Endometrium (tissue), 2 donors: Measurements from ENCODE around the gene ATP10D.
"Not testable (repeated sequence)": the region's sequence is repeated elsewhere in the genome, so short reads cannot be mapped to it uniquely, and the experiment has no call there.

Source experiments
- FAIRE-seq: peaks from 2 replicates; lab custom pipeline; 2012; peaks lifted over from hg19 to GRCh38; lab: Jason Lieb, UNC
- donor health status: control.
- donor health status: control.

Gene ATP10D

DNA sequence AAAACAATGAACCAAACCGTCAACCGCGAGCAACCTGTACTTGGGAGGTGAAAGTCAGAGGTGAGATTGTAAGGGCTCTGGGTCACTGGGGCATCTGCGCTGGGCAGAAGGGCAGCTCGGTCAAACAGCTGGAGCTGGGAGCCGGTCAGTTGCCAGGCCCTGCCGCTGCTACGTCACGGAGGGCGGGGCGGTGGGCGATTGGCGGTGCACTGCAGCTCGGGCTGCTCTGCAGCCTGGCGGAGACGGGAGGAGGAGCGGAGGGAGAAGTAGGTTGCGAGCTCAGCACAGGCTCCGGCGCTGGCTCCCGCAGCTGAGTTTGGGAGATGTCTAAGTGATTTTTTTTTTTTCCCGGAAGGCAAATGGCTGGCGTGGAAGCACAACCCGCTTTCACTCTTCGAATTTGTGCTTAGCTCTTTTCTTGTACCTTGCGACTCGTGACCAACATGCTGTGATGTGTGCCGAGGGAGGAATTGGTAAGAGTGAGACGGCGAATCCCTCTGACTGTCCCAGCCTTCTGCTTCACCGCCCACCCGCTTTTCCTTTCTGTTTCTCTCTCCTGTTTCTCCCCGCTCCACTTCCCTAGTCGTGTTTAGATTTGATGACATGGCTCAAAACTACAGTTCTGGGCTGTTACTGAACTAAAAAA, at the start of gene ATP10D:
ATP10D (plus strand) TSS at position 229 of the 646 bp plus-strand sequence. CDS start 27,266 bp downstream, outside the sequence.
- peak; percentile 80 for FAIRE-seq

DNA sequence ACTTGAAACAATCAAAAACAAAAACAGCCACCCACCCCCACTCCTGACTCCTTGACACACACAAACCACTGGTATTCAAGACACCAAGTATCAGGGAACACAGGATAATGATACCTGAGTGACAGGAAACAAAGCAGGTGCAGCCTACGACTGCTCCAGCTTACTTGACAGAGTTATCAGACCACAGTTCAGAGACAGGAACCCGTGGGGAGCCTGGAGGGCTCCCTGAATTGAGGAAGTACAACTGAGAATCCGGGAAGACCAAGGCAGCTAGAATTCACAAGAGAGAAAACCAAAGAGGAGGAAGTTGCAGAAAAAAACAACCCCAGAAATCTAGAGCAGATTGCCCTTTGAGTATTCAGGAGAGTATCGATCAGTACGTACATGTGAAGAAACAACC, 42.1 kb upstream of the ATP10D start:
- FAIRE-seq = no peak

DNA sequence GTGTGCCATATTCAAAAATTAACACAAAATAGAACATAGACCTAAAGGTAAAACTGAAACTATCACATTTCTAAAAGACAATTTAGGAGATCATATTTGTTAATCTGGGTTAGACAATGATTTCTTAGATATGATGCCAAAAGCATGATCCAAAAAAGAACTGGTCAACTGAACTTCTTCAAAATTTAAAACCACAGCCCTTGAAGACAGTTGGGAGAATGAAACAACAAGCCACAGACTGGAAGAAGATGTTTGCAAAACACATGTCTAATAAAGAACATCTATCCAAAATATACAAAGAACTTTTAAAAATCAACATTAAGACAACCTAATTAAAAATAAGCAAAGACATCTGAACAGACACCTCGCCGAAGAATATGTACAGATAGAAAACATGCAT, 41.0 kb upstream of the ATP10D start:
- FAIRE-seq = no peak

DNA sequence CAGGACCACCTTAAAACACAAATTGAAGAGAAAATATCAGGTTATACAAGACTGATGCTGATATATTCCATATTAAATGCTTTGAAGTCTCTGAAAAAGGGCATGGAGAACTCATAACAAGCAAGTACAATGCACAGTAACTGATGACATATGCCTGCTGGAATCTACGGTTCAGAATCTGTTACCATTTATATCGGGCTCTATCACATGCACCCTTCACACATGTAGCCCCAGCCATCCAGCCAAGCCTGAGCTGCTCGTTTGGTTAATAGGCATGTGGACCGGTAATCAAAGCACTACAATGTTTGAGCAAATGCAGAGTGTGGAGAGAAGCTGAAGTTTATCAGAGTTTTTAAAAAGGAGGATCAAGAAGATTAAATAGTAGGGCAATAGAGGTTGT, 33.4 kb upstream of the ATP10D start:
- no peak for FAIRE-seq

DNA sequence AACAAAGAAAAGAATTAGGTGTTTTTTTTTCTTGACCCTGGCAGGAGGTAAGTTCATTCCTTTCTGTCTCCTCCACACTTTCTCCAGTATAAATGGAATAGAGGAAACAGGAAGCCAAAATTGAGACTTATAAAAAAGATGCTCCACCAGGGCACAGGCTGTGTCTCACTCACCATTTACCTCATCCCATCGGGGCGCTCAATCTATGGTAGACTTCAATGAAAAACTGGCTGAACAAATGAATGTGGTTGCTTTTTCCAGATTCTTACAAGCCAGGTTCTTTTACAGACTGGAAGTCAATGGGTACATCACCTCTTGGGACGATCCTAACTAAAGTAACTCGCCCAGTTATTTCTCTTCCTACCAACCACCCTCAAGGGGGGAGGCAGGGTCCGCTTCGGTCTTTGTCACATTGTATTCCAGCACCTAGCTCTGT, 22.3 kb upstream of the ATP10D start:
- no peak for FAIRE-seq

- FAIRE-seq = peak; percentile 85
These were observed 21.7 kb upstream of the ATP10D start, which contains the start of gene COMMD8 for GRCh38 chr4:47463235-47463956. Gene COMMD8 (minus strand): TSS chr4:47463702. CDS start chr4:47463651, 51 bp downstream.

GRCh38 chr4:47465004-47465403, 20.1 kb upstream of the ATP10D start:
- no peak for FAIRE-seq

DNA sequence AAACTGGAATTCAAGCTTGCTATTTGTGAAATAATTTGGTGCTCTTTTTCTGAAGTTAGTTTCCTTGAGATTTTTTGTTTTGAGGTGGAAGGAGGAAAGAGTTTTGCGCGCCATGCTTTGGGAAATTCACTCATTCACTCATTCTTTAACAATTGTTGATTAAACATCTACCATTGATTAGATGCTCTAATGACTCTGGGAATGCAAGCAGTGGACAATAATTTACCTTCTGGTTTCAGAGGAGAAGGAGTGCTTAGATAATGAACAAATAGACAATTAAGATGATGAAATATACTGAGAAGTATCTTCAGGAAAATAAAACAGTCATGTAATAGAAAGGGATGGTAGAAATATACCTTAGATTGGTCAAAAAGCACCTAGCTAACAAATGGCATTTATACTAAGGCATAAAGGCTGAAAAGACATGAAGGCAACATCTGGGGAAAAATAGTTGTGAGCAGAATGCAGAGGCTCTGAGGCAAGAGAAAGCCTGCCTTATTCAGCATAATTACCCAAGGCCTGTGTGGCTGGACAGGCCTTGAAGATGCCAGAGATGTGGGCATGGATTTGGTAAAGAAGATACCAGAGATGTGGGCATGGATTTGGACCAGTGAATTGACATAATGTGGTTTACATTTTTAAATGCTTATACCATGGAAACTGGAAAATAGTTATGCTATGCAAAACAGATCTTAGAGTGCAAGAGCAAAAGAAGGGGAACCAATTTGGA, 18.9 kb upstream of the ATP10D start:
- FAIRE-seq = no peak

GRCh38 chr4:47468706-47469365, 16.2 kb upstream of the ATP10D start:
- FAIRE-seq = no peak

DNA sequence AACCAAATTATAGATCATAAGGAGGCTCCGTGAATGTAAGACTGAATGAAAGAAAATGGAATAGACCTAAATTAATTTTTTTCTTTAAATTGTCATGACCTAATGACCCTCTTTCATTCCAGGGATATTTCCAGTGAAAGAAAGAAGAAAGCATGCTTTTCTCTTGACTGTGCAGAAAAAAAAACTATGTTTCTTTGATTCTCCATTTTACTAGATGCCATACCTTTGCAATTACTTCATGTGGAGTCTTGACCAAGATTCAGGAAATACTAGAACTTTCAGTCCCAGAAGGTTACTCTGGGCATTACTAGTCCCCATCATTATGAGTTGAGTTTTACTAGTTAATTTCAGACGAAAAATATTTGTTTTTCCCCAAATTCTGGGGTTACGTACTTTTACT, 15.1 kb upstream of the ATP10D start:
- FAIRE-seq = no peak

DNA sequence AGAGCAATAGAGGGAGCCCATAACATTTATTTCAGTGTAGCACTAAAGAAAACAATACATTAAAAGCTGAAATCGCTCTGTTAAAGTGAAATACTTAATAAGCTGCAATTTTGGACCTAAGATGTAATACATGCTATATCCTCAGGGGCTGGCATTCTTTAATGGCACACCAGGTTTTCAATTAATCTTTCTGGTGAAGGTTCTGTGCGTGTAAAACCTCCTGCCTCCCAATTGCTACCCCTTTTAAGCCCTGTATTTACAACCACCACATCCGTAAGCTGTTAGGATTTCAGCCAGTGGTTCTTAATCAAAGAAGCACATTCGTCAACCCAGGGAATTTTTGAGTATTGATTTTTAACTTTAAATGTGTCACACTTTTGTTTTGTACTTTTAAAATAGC, 14.0 kb upstream of the ATP10D start:
- no peak for FAIRE-seq

DNA sequence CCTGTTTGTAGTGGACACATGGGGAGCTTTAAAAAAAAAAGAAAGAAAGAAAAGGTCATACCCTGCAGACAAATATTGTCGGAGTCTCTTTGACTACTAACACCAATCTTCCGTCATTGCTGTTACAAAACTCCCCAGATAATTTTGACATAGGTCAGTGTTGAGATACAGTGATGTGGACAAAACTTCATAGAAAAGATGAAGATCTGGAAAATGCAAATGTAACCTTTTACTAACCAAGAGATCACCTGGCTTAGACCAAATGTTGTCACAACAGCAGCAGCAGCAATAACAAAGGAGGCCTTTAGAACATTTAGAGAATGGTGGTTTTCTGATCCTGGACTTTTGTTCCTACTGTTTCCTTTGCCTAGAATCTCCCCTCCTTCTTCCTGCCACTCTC, 13.5 kb upstream of the ATP10D start:
- no peak for FAIRE-seq

GRCh38 chr4:47473141-47473750, 11.8 kb upstream of the ATP10D start:
- no peak for FAIRE-seq

GRCh38 chr4:47474799-47475198, 10.3 kb upstream of the ATP10D start:
- FAIRE-seq = no peak

- no peak for FAIRE-seq
These were observed 9.7 kb upstream of the ATP10D start for GRCh38 chr4:47475411-47475810.

DNA sequence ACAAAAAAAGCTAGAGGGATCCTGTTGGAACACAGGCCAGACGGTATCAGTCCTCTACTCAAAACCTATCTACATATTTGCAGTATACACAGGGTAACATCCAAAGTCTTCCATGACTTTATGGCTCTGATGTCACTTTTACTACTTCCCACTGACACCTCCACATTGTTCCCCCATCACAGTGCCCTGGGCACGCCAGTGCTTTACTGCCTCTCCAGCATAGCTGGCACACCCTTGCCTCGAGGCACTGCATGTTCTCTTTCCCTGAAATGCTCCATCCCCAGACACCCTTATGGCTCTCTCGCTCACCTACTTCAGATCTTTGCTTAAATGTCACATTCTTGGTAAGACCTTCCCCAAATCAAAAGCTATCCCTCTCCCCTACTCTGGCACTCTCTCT, 6.3 kb upstream of the ATP10D start:
- FAIRE-seq = no peak

GRCh38 chr4:47482326-47482725, 2.7 kb upstream of the ATP10D start:
- no peak for FAIRE-seq

- no peak for FAIRE-seq
These were observed 1.3 kb upstream of the ATP10D start for GRCh38 chr4:47483745-47484144.

DNA sequence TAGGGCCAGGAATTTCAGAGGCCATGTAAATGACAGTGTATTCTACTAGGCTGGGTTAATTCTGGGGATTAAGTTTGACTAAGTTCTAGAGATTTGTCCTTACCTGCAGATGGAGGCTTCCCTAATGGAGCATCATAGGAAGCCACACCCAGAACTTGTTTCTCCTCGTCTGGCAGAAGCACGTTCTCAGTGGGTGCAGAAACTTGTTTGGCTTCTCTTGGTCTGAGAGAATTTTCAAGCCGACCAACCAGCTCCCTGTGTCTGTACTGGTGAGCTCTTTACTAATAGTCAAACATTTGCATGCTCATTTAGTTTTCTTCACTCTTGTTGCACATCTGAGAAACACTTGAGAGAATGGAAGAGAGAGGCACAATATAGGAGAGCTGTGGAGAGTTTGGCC, 907 bp upstream of the ATP10D start:
- FAIRE-seq = no peak

GRCh38 chr4:47485768-47486167, 693 bp downstream of the ATP10D start:
- no peak for FAIRE-seq

DNA sequence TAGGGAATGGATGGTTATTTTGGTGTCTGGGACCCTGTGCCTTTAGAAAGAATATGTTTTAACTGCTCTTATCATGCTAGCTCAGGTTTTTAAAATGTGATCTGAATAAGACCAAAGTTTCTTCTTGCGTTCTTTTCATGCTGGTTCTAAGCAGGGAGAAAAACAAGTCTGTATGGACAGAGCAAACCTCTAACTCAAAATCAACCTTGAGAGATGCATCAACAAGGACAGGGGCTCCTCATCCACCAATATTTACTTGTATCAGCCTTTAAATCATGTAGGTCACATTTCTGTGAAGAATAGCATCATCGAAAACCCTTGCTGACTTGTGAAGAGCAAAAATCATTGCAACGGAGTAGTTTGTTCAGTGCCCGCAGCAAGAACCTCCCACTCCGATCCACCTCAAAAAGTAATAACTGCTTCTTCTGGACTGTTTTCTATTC, 1.2 kb downstream of the ATP10D start:
- FAIRE-seq = no peak

- FAIRE-seq = not testable (repeated sequence)
These were observed 1.7 kb downstream of the ATP10D start for GRCh38 chr4:47486727-47487126.
